HEK293T (cell line): ENCODE measurements around the gene CDYL.

Experiments used
- CTCF ChIA-PET: fragments of 350-600 bp; formaldehyde crosslinking; extraction: SDS; loops from one replicate; lab custom pipeline; 2021; ENCODE audit warnings: antibody characterized with exemption, inconsistent platforms; lab: Yijun Ruan, JAX
- POLR2A ChIA-PET: fragments of 350-600 bp; formaldehyde crosslinking; extraction: SDS; loops from one replicate; lab custom pipeline; 2020; ENCODE audit warnings: antibody characterized with exemption, inconsistent platforms; lab: Yijun Ruan, JAX
- DNase-seq: peaks from one replicate; pipeline ENCODE4 v3.0.0; 2012; ENCODE audit warnings: mixed read lengths; ENCODE audit errors: extremely low spot score
- ARNT ChIP-seq: fragments of 450-650 bp; IDR thresholded peaks from 2 replicates; pipeline ENCODE4 v1.6.1; 2017; ENCODE audit warnings: mild to moderate bottlenecking
- BHLHE40 ChIP-seq: fragments of 450-650 bp; IDR thresholded peaks from 2 replicates; pipeline ENCODE4 v1.6.1; 2016; ENCODE audit warnings: mild to moderate bottlenecking, moderate library complexity, borderline replicate concordance
- CTBP1 ChIP-seq: fragments of 450-650 bp; IDR thresholded peaks from 2 replicates; pipeline ENCODE4 v1.6.1; 2016; ENCODE audit warnings: borderline replicate concordance
- ELF4 ChIP-seq: fragments of 450-650 bp; IDR thresholded peaks from 2 replicates; pipeline ENCODE4 v1.6.1; 2017; ENCODE audit warnings: antibody characterized with exemption
- FOXA1 ChIP-seq: fragments of 450-650 bp; IDR thresholded peaks from 2 replicates; pipeline ENCODE4 v1.6.1; 2016; ENCODE audit warnings: mild to moderate bottlenecking
- FOXK2 ChIP-seq: fragments of 450-650 bp; IDR thresholded peaks from 2 replicates; pipeline ENCODE4 v1.6.1; 2016; ENCODE audit warnings: mild to moderate bottlenecking
- FOXM1 ChIP-seq: fragments of 450-650 bp; IDR thresholded peaks from 2 replicates; pipeline ENCODE4 v1.6.1; 2017; ENCODE audit warnings: mild to moderate bottlenecking, borderline replicate concordance
- HDGF ChIP-seq: fragments of 450-650 bp; IDR thresholded peaks from 2 replicates; pipeline ENCODE4 v1.6.1; 2017; ENCODE audit warnings: antibody characterized with exemption, borderline replicate concordance
- L3MBTL2 ChIP-seq: fragments of 450-650 bp; conservative IDR thresholded peaks from 2 replicates; pipeline ENCODE4 v1.6.1; 2016; ENCODE audit warnings: mild to moderate bottlenecking
- LEF1 ChIP-seq: fragments of 450-650 bp; IDR thresholded peaks from 2 replicates; pipeline ENCODE4 v1.6.1; 2017; ENCODE audit warnings: mild to moderate bottlenecking, borderline replicate concordance
- NFRKB ChIP-seq: fragments of 450-650 bp; IDR thresholded peaks from 2 replicates; pipeline ENCODE4 v1.6.1; 2016; ENCODE audit warnings: mild to moderate bottlenecking, moderate library complexity
- PKNOX1 ChIP-seq: fragments of 450-650 bp; IDR thresholded peaks from 2 replicates; pipeline ENCODE4 v1.6.1; 2016
- SP1 ChIP-seq: fragments of 450-650 bp; IDR thresholded peaks from 2 replicates; pipeline ENCODE4 v1.6.1; 2017
- SUZ12 ChIP-seq: fragments of 450-650 bp; IDR thresholded peaks from 2 replicates; pipeline ENCODE4 v1.6.1; 2016; ENCODE audit warnings: mild to moderate bottlenecking
- TARDBP ChIP-seq: fragments of 450-650 bp; IDR thresholded peaks from 2 replicates; pipeline ENCODE4 v1.6.1; 2016
- ZNF384 ChIP-seq: fragments of 450-650 bp; IDR thresholded peaks from 2 replicates; pipeline ENCODE4 v1.6.1; 2016

Gene CDYL

GRCh38 chr6:4786996-4787395 lies 10.8 kb downstream of the CDYL start:
- no peak for TF ChIP-seq ZNF384
- no peak for TF ChIP-seq SP1
- no peak for TF ChIP-seq PKNOX1
- TF ChIP-seq FOXK2: no peak
- TF ChIP-seq LEF1: no peak
- TF ChIP-seq L3MBTL2: no peak
- no peak for TF ChIP-seq NFRKB
- TF ChIP-seq ELF4: no peak
- no peak for TF ChIP-seq ARNT
- TF ChIP-seq BHLHE40: no peak
- TF ChIP-seq HDGF: no peak
- TF ChIP-seq TARDBP: no peak
- no peak for TF ChIP-seq FOXA1
- no peak for TF ChIP-seq FOXM1
- no peak for TF ChIP-seq SUZ12
- no peak for TF ChIP-seq CTBP1
- POLR2A ChIA-PET: interaction anchor here (1.3 kb wide), 1 partner anchor 10 kb away, joined by 7 read pairs; the partner anchor contains the start of gene CDYL

GRCh38 chr6:4788482-4788881 lies 12.3 kb downstream of the CDYL start:
- no peak for DNase-seq
- ChIA-PET POLR2A (no interaction called here), CTCF (no interaction called here)
- TF ChIP-seq HDGF (no peak), NFRKB (no peak), ARNT (no peak)

More at GRCh38 chr6:4786996-4787395, 10.8 kb downstream of the CDYL start:
- no peak for DNase-seq
- CTCF ChIA-PET: no interaction called here

- TF ChIP-seq PKNOX1 (no peak), ELF4 (no peak), SP1 (no peak), TARDBP (no peak), HDGF (no peak), NFRKB (no peak)
- DNase-seq: no peak
- ChIA-PET POLR2A (interaction anchor here (1.2 kb wide), 1 partner anchor 13 kb away, joined by 3 read pairs; the partner anchor contains the start of gene CDYL), CTCF (no interaction called here)
Observed at GRCh38 chr6:4788953-4789584, 12.9 kb downstream of the CDYL start.

GRCh38 chr6:4790158-4790899 lies 14.1 kb downstream of the CDYL start:
- ChIA-PET CTCF (interaction anchor here (0.9 to 1.1 kb wide), 2 partner anchors 9 to 104 kb away, joined by 3 to 6 read pairs; no protein-coding TSS in a partner anchor), POLR2A (interaction anchor here (1.2 kb wide), 1 partner anchor 14 kb away, joined by 3 read pairs; the partner anchor contains the start of gene CDYL)
- DNase-seq: no peak
- TF ChIP-seq L3MBTL2 (no peak), BHLHE40 (no peak), FOXA1 (no peak), HDGF (no peak), CTBP1 (no peak), SP1 (no peak), FOXK2 (no peak), TARDBP (no peak), ARNT (no peak), SUZ12 (no peak), FOXM1 (no peak), NFRKB (no peak), PKNOX1 (no peak), LEF1 (no peak), ZNF384 (no peak), ELF4 (no peak)

GRCh38 chr6:4794140-4794707 lies 18.0 kb downstream of the CDYL start:
- DNase-seq: no peak
- CTCF ChIA-PET: no interaction called here
- POLR2A ChIA-PET: no interaction called here
- no peak for TF ChIP-seq SP1
- TF ChIP-seq BHLHE40: no peak
- TF ChIP-seq CTBP1: no peak
- no peak for TF ChIP-seq LEF1
- TF ChIP-seq SUZ12: no peak
- TF ChIP-seq NFRKB: no peak
- TF ChIP-seq ELF4: no peak
- TF ChIP-seq HDGF: no peak
- no peak for TF ChIP-seq FOXK2
- no peak for TF ChIP-seq L3MBTL2
- TF ChIP-seq ZNF384: no peak
- TF ChIP-seq PKNOX1: no peak
- no peak for TF ChIP-seq FOXA1
- TF ChIP-seq FOXM1: no peak
- TF ChIP-seq TARDBP: no peak
- TF ChIP-seq ARNT: no peak
